ENCODE results near the gene MID1IP1. TPM values are rescaled to one million over a fixed set of nuclear protein-coding genes. Genes with fewer than 3 reads are reported as not detected.
A peak's percentile ranks its signal among the peaks of the same experiment; 100 is the strongest.

Gene MID1IP1
- total and polyA plus RNA-seq, 2 of the 8 experiments (the other 6 are each of a cell fraction or from before 2014, with no cell fraction given): 118 to 128 TPM

GRCh38 chrX:38817004-38817703 is 15.9 kb downstream of the MID1IP1 start:
- Histone ChIP-seq H3K23ac (ENCODE audit: insufficient read length) (no peak overlapping the region), H3K27me3 (replicated peaks in 1 of 4; ENCODE audit: control insufficient read depth in 3 of 4, extremely low read depth in 1 of 4, insufficient read depth in 3 of 4, low read length in 3 of 4) (no peaks in the 10 kb centered on the region), H4K5ac (ENCODE audit: insufficient read length, low read depth, low read length) (no peak overlapping the region), H2BK120ac (replicated peaks; ENCODE audit: low read depth, low read length) (no peak overlapping the region), H2AFZ (ENCODE audit: low read length) (no peak overlapping the region), H3K79me1 (ENCODE audit: low read depth, low read length) (no peaks in the 10 kb centered on the region), H3K23me2 (ENCODE audit: low read depth, low read length) (no peaks in the 10 kb centered on the region), H4K91ac (replicated peaks; ENCODE audit: insufficient read length, low read length) (no peak overlapping the region), H4K20me1 (replicated peaks in 1 of 2; ENCODE audit: control insufficient read depth in 1 of 2, insufficient read depth in 2 of 2, low read length in 2 of 2) (no peaks in the 10 kb centered on the region), H3K36me3 (ENCODE audit: control insufficient read depth in 2 of 4, insufficient read depth in 4 of 4, low read length in 3 of 4) (no peaks in the 10 kb centered on the region), H3K56ac (replicated peaks; ENCODE audit: insufficient read length, low read depth, low read length) (no peak overlapping the region), H3K18ac (ENCODE audit: extremely low read depth, low read length) (no peak overlapping the region), H3K9me3 (ENCODE audit: insufficient read depth in 2 of 2, low read depth in 1 of 2, low read length in 1 of 2) (no peaks in the 10 kb centered on the region), H3K9ac (replicated peaks in 1 of 4; ENCODE audit: extremely low read depth in 1 of 4, low read depth in 3 of 4, low read length in 3 of 4) (no peak overlapping the region), H2BK20ac (ENCODE audit: low read length) (no peak overlapping the region), H2BK12ac (ENCODE audit: low read depth, low read length) (peak overlapping the region; percentile 65; the same call in 1 of the 2 replicates), H2BK5ac (ENCODE audit: low read depth, low read length) (peak overlapping the region; percentile 7; the same call in 1 of the 2 replicates), H2AK5ac (ENCODE audit: low read depth, low read length) (peak overlapping the region; percentile 41; the same call in 1 of the 2 replicates), H3K4me1 (replicated peaks in 1 of 4; ENCODE audit: control insufficient read depth in 3 of 4, insufficient read depth in 4 of 4, low read length in 3 of 4) (no peaks in the 10 kb centered on the region), H3K4me3 (ENCODE audit: extremely low read depth in 1 of 4, insufficient read depth in 2 of 4, low read depth in 3 of 4, low read length in 4 of 4) (no peak overlapping the region), H3K27ac (ENCODE audit: low read depth, low read length) (no peak overlapping the region), H3K14ac (ENCODE audit: insufficient read length) (no peak overlapping the region), H2BK15ac (ENCODE audit: low read length) (no peak overlapping the region), H3K79me2 (ENCODE audit: control insufficient read depth in 1 of 2, insufficient read depth in 2 of 2, low read length in 2 of 2) (no peaks in the 10 kb centered on the region), H3K4me2 (ENCODE audit: insufficient read depth in 1 of 2, low read depth in 2 of 2, low read length in 2 of 2) (no peak overlapping the region), H4K8ac (ENCODE audit: extremely low read depth, insufficient read depth, low read length) (no peak overlapping the region), H3K4ac (replicated peaks; ENCODE audit: insufficient read length, low read depth, low read length) (no peak overlapping the region)
- WGBS, 2 experiments (ENCODE audit: extremely low coverage in 1 of 2, insufficient coverage in 1 of 2, insufficient read length in 1 of 2, insufficient replicate concordance in 2 of 2, low coverage in 1 of 2, low lambda C conversion rate in 2 of 2, missing lambda C conversion rate in 1 of 2): 100% methylated on average over 1 of the region's 2 CpGs; no CpG with 5 or more reads in 1 of the 2 experiments
- no peak for DNase-seq (ENCODE audit: low read depth in 1 of 2, low spot score in 2 of 2)
- peak; percentile 72 for FAIRE-seq
- CTCF ChIA-PET (ENCODE audit: partially characterized antibody): no interaction called here
- TF ChIP-seq SP1 (IDR thresholded peaks at IDR 0.05; ENCODE audit: low read depth, low read length) (peak; percentile 41; the same call in 1 of the 2 replicates), CTCF (IDR thresholded peaks at IDR 0.05; ENCODE audit: control extremely low read depth in 1 of 3, insufficient read depth in 1 of 3, low read depth in 1 of 3, low read length in 3 of 3) (no peak), MAX (IDR thresholded peaks at IDR 0.05) (peak; percentile 55)
- POLR2A ChIA-PET (ENCODE audit: partially characterized antibody): interaction anchor here (1.0 to 4.2 kb wide), 2 partner anchors 11 to 15 kb away, joined by 3 to 31 read pairs; no protein-coding TSS in a partner anchor
